ENCODE results near the gene PPP1R11. TPM values are rescaled to one million over a fixed set of nuclear protein-coding genes. Genes with fewer than 3 reads are reported as not detected.

PPP1R11 gene
- total and polyA plus RNA-seq, 2 of the 13 experiments (the other 11 are each of a cell fraction or from before 2014, with no cell fraction given): 32.1 to 58.9 TPM

DNA sequence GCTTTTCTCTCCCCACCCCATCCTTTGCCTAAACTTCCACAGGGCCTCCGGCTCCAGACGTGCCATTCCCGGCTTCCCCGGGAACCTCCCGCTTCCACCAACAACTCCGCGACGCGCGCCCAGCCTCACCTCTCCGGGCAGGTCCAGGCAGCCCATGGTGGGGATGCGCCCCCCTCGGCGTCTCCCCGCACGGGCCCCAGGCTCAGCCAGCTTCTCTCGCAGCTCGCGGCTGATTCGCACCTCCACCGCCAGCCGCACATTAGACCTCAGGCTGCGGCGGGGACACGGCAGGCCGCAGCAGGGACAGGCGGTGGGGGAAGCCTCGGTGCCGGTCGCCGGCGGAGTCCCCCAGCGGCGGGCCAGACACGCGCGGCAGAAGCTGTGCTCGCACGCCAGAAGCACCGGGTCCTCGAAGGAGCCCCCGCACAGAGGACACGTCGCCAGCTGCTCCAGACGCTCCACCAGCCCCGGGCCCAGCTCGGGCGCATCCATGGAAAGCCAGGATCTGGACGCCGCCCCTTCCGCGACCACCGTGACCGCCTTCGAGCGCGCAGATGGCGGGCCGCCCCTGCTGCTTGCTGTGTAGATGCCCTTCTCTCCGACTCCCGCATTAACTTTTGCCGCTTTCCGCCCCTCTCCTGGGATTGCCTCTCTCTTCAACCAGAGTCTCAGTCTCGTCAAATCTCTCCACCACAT is 8.2 kb downstream of the PPP1R11 start, which contains the start of gene RNF39 (continued):
- TF ChIP-seq BORCS8-MEF2B (CRISPR knock-in tag; IDR thresholded peaks at IDR 0.05) (peak; percentile 50; the same call in 1 of the 2 replicates), ZNF121 (CRISPR knock-in tag; IDR thresholded peaks at IDR 0.05) (no peak), ZNF547 (CRISPR knock-in tag; IDR thresholded peaks at IDR 0.05) (no peak; the same call in 1 of the 2 replicates), ZNF383 (CRISPR knock-in tag; IDR thresholded peaks at IDR 0.05; ENCODE audit: borderline replicate concordance) (no peak), HES4 (CRISPR knock-in tag; IDR thresholded peaks at IDR 0.05; ENCODE audit: borderline replicate concordance) (peak; percentile 76; the same call in 1 of the 2 replicates), HOXA7 (CRISPR knock-in tag; IDR thresholded peaks at IDR 0.05) (no peak), RNF2 (conservative IDR thresholded peaks at IDR 0.05; ENCODE audit: low read depth) (no peak), MAZ (IDR thresholded peaks at IDR 0.05; ENCODE audit: borderline replicate concordance, low read depth, low read length) (no peak), MAZ (CRISPR knock-in tag; IDR thresholded peaks at IDR 0.05; ENCODE audit: low read depth) (peak; percentile 35; the same call in 1 of the 2 replicates), ZFAT (CRISPR knock-in tag; conservative IDR thresholded peaks at IDR 0.05) (0 out of 2 replicates have a peak, but pooled peaks have one; percentile 49), AGO1 (IDR thresholded peaks at IDR 0.05; ENCODE audit: low read depth, low read length, poor library complexity, severe bottlenecking) (peak; percentile 10), ZNF850 (CRISPR knock-in tag; conservative IDR thresholded peaks at IDR 0.05) (no peak; the same call in 1 of the 2 replicates), MEIS2 (CRISPR knock-in tag; IDR thresholded peaks at IDR 0.05) (peak; percentile 25; the same call in 1 of the 2 replicates), SIN3A (IDR thresholded peaks at IDR 0.05; ENCODE audit: borderline replicate concordance, low read depth, low read length) (no peak), ZNF451 (CRISPR knock-in tag; IDR thresholded peaks at IDR 0.05) (no peak; the same call in 1 of the 2 replicates), ELF3 (CRISPR knock-in tag; IDR thresholded peaks at IDR 0.05) (no peak)
- TF ChIP-seq, protein P1, sequence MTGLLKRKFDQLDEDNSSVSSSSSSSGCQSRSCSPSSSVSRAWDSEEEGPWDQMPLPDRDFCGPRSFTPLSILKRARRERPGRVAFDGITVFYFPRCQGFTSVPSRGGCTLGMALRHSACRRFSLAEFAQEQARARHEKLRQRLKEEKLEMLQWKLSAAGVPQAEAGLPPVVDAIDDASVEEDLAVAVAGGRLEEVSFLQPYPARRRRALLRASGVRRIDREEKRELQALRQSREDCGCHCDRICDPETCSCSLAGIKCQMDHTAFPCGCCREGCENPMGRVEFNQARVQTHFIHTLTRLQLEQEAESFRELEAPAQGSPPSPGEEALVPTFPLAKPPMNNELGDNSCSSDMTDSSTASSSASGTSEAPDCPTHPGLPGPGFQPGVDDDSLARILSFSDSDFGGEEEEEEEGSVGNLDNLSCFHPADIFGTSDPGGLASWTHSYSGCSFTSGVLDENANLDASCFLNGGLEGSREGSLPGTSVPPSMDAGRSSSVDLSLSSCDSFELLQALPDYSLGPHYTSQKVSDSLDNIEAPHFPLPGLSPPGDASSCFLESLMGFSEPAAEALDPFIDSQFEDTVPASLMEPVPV (CRISPR knock-in tag; IDR thresholded peaks at IDR 0.05): peak; percentile 52
- TF ChIP-seq, protein P2, sequence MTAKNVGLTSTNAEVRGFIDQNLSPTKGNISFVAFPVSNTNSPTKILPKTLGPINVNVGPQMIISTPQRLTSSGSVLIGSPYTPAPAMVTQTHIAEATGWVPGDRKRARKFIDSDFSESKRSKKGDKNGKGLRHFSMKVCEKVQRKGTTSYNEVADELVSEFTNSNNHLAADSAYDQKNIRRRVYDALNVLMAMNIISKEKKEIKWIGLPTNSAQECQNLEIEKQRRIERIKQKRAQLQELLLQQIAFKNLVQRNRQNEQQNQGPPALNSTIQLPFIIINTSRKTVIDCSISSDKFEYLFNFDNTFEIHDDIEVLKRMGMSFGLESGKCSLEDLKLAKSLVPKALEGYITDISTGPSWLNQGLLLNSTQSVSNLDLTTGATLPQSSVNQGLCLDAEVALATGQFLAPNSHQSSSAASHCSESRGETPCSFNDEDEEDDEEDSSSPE (CRISPR knock-in tag; IDR thresholded peaks at IDR 0.05): peak; percentile 15; the same call in 1 of the 2 replicates
- TF ChIP-seq, protein P3, sequence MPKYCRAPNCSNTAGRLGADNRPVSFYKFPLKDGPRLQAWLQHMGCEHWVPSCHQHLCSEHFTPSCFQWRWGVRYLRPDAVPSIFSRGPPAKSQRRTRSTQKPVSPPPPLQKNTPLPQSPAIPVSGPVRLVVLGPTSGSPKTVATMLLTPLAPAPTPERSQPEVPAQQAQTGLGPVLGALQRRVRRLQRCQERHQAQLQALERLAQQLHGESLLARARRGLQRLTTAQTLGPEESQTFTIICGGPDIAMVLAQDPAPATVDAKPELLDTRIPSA (CRISPR knock-in tag; IDR thresholded peaks at IDR 0.05; ENCODE audit: borderline replicate concordance): no peak; the same call in 1 of the 2 replicates
- TF ChIP-seq, protein P4, sequence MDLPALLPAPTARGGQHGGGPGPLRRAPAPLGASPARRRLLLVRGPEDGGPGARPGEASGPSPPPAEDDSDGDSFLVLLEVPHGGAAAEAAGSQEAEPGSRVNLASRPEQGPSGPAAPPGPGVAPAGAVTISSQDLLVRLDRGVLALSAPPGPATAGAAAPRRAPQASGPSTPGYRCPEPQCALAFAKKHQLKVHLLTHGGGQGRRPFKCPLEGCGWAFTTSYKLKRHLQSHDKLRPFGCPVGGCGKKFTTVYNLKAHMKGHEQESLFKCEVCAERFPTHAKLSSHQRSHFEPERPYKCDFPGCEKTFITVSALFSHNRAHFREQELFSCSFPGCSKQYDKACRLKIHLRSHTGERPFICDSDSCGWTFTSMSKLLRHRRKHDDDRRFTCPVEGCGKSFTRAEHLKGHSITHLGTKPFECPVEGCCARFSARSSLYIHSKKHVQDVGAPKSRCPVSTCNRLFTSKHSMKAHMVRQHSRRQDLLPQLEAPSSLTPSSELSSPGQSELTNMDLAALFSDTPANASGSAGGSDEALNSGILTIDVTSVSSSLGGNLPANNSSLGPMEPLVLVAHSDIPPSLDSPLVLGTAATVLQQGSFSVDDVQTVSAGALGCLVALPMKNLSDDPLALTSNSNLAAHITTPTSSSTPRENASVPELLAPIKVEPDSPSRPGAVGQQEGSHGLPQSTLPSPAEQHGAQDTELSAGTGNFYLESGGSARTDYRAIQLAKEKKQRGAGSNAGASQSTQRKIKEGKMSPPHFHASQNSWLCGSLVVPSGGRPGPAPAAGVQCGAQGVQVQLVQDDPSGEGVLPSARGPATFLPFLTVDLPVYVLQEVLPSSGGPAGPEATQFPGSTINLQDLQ (CRISPR knock-in tag; IDR thresholded peaks at IDR 0.05): no peak
- TF ChIP-seq, protein P5, sequence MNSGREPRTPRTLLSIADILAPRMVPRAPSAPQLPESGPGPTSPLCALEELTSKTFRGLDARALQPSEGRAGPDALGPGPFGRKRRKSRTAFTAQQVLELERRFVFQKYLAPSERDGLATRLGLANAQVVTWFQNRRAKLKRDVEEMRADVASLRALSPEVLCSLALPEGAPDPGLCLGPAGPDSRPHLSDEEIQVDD (CRISPR knock-in tag; IDR thresholded peaks at IDR 0.05; ENCODE audit: borderline replicate concordance): 0 out of 2 replicates have a peak, but pooled peaks have one; percentile 69
